ENCODE data around the gene SESN2.

Gene SESN2

DNA sequence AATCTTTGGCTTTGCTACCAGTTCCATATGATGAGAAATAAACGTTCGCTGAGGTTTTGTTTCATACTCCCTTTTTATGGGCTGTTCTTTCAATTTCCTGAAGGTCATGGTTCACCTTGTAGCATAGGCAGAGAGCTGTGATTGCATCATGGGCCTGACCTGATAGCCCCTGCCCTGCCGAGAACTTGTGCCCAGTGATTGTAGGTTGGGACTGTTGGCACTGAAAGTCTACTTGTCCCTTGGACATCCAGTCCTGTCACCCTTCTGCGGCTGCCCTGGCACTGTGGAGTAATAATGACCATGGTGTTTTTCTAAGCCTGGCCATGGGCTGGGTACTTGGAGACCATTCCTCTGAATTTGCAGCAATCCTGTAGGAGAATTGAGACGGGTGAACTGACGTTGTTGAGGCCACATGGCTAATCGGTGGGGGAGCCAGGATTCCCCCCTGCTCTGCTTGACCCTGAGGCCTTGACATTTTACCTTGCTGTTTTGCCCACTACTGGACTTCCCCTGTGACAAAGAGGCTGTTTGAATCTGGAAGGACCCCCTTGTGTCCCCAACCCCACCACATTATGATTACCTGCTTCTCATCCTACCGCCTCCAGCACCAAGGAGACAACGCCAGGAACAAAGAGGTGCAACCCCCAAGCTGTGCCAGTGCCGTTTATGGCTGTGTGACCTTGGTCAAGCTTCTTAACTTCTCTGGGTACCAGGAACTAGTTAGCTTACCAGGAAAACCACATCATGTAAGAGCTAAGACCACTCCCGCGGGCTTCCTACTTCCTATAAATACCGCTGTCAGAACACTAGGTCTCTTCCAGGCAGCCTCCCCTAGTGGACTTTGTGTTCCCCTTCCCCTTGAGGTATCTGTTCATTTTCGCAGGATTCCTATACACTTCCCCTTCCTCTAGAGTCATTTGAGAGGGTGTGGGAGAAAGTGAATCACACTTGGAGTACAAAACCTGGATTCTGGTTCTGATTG lies 23.4 kb downstream of the SESN2 start:
- DNase-seq (ENCODE audit: low read depth in 1 of 2, low spot score in 1 of 2) = no peak

DNA sequence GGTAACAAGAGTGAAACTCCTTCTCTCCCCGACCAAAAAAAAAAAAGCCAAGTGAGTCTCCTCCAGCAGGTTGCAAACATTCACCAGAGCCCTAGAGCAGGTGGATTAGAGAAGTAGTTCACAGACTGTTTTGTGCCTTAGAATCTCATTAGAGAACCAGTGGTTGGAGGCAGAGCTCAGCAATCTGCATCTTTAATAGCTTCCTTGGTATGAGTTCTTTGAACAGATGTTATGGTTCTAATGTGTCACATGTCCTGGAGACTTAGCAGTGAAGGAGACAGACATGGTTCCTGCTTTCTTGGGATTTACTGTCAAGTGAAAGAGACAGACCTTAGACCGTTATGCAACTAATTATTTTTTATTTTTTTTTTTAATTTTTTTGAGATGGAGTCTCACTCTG lies 26.8 kb downstream of the SESN2 start:
- no peak for DNase-seq (ENCODE audit: low read depth in 1 of 2, low spot score in 1 of 2)

DNA sequence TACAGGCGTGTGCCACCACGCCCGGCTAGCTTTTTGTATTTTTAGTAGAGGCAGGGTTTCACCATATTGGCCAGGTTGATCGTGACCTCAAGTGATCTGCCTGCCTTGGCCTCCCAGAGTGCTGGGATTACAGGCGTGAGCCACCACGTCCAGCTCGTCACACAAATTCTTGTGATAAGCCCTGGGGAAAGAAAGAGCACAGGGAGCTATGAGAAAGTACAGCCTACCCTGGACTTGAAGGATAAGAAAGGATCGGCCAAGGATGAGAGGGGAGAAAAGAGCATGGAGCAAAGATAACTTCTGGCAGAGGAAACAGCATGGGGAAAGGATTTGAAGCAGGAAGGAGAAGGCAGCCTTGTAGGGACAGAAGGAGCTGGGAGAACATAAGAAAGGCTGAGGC lies 29.2 kb downstream of the SESN2 start:
- DNase-seq (ENCODE audit: low read depth in 1 of 2, low spot score in 1 of 2) = no peak

DNA sequence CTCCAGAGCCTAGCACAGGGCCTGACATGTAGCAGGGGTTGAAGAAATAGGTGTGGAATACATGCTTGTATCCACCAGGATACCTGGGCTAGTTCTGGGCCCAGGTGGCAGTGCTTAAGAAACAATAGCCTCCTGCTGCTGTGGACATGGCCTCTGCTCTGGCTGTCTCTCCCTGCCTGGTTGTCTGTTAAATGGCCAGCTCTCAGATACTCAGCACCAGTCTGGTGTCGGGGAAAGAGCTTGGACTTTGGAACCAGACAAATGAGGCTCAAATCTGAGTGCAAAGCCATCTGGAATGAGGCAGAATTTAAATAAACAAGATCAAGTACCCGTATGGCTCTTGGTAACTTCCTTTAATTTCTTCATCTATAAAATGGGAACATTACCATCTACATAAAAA lies 31.5 kb downstream of the SESN2 start:
- DNase-seq (ENCODE audit: low read depth in 1 of 2, low spot score in 1 of 2) = no peak

DNA sequence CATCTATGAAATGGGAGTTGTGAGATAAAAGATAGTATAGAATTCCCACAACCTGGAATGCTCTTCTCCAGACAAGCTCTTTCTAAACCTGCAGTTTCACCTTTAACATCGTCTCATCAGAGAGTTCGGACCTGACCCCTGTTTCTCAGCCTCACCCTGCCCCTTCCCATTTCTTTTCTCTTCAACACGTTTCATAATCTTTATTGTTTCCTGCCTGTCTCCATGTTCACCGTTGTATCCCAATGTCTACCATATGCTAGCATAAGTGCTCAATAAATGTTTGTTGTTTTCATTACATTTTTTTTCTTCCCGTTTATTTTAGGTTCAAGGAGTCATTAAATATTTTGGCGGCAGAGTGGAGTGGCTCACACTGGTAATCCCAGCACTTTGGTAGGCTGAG lies 32.4 kb downstream of the SESN2 start:
- DNase-seq (ENCODE audit: low read depth in 1 of 2, low spot score in 1 of 2) = no peak

DNA sequence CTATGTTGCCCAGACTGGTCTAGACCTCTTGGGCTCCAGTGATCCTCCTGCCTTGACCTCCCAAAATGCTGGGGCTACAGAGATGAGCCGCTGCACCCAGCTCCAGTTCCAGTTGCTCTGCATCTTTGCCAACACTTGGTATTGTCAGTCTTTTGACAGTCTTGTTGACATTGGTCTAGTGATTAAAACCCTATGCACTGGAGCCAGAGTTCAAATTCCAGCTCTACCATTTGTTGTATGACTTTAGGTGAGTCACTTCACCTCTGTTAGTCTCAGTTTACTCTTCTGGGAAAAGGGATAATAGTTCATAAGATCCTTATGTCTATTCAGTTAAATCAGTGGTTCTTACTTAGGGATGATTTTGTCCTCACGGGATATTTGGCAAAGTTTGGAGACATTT lies 36.6 kb downstream of the SESN2 start:
- DNase-seq (ENCODE audit: low read depth in 1 of 2, low spot score in 1 of 2) = no peak

DNA sequence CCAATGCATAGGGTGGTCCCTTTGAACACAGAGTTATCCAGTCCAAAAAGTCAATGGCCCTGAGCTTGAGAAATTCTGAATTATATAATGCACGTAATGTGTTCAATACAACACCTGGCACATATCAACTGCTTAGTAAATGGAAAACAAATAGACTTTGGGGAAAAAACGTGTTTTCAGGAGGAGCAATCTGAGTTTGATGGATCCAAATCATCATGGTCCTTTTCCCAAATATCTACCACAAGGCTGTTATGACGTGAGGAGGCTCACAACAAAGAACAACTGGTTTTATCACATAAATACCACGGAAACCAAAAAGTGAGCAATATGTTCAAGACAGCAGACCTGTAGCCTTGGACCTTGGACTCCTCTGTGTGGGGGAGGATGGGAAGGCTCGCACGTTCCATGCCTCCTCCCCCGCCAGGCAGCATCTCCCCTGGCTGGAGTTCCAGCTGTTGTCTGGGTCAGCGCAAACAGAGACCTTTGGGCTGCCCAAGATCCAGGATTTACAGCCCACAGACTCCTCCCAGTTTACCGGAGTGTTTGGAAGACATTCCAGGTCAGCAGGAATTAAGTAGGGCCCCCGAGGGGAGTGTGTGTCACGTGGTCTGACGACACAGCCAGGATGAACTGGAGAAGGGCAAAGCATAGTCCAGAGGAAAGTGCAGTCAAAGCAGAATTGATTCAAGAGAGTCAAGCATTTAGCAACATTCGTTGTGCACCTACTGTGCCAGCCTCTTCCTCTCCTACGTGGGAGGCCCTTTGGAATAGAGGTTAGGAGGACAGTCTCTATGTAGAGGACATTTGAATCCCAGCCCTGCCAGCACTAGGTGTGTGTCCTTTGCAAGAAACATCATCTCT lies 37.3 kb downstream of the SESN2 start:
- no peak for DNase-seq (ENCODE audit: low read depth in 1 of 2, low spot score in 1 of 2)

DNA sequence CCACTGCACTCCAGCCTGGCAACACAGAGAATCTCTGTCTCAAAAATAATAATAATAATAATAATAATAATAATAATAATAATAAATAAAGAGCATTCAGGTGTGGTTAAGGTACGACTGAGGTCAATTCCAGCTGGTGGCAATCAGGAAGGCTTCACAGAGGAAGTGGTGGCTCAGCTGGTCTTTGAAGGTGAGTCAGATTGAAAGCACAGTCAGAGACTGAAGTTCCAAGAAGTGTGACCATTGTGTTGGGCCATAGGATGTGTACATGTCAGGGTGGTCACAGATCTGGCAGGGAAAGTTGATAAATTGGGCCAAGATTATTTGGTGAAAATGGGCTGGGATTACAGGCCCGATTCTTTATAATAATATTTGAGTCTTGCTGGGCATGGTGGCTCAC lies 38.5 kb downstream of the SESN2 start:
- DNase-seq (ENCODE audit: low read depth in 1 of 2, low spot score in 1 of 2) = no peak

DNA sequence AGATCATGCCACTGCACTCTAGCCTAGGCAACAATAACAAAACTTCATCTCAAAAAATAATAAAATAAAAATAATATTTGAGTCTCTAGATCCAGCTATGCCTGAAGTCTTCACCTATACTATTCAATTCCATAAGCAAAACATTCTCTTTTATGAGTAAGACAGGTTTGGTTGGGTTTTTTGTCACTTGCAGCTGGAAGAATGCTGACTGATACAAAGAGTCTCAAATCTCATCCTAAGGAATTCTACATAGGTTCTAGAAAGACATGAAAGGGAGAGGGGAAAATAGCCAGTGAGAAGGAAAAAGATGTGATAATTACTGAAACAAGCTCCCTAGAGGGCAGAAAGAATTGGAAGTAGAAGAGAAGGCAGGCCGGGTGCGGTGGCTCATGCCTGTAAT lies 39.1 kb downstream of the SESN2 start:
- DNase-seq (ENCODE audit: low read depth in 1 of 2, low spot score in 1 of 2) = no peak

DNA sequence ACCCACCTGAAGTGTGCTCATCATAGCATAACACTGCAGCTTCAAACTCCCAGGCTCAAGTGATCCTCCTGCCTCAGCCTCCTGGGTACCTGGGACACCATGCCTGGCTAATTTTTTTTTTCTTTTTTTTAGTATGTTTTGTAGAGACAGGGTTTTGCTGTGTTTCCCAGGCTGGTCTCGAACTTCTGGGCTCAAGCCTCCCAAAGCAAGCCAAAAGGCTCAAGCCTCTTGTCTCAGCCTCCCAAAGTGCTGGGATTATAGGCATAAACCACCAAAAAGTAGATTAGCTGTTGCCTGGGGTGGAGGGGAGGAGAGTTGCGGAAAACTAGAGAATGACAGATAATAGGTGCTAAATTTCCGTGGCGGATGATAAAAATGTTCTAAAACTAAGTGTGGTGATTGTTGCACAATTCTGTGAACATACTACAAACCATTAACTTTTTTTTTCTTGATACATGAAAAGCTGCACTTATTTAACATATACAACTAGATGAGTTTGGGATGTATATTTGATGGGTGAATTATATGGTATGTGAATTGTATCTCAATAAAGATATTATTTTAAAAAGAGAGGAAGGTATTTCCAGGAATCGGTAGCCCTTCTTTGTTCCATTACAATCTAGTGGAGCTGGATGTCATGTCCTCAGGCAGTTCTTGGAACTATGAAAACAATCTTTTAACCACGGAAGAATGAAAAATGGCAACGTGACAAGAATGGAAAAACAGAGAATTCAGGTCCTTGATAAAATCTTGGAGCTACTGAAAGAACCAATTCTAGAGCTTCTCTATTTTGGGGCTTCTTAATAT lies 42.3 kb downstream of the SESN2 start:
- DNase-seq (ENCODE audit: low read depth in 1 of 2, low spot score in 1 of 2) = no peak

DNA sequence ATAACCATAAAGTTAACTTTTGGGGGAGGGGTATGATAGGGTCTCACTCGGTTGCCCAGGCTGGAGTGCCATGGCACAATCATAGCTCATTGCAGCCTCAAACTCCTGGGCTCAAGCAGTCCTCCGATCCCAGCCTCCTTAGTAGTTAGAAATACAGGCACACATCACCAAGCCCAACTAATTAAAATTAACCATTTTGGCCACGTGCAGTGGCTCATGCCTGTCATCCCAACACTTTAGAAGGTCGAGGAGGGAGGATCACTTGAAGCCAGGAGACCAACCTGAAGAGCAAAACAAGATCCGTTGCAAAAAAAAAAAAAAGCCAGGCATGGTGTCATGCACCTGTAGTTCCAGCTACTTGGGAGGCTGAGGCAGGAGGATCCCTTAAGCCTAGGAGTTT lies 42.9 kb downstream of the SESN2 start:
- DNase-seq (ENCODE audit: low read depth in 1 of 2, low spot score in 1 of 2) = no peak

DNA sequence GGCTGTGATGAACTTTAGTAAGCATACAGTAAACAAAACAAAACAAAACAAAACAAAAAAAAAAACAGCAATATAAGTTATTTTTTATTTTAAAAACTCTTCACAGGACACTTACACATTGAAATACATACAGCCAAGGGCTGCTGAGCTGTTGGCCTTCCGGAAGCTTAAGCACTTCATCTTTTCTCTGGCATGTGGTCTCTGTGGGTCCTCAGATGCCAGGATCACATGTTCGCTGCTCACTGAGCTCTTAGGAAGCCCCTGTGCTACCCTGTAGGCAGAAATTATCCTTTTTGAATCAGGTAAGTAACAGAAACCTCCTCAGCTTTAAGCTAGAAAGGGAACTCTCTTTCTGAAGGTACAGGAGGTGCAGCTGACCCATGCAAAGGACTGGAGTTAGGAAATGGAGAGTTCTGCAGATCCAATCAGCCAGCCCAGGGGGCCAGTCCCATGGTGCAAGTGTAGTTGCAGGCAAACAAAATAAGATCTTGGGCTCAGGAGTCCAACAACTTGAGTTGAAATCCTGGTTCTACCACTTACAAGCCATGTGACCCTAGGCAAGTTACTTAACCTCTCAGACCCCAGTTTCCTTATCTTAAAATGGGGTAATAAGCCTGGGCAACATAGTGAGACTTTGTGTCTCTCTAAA lies 47.1 kb downstream of the SESN2 start:
- DNase-seq (ENCODE audit: low read depth in 1 of 2, low spot score in 1 of 2) = no peak

DNA sequence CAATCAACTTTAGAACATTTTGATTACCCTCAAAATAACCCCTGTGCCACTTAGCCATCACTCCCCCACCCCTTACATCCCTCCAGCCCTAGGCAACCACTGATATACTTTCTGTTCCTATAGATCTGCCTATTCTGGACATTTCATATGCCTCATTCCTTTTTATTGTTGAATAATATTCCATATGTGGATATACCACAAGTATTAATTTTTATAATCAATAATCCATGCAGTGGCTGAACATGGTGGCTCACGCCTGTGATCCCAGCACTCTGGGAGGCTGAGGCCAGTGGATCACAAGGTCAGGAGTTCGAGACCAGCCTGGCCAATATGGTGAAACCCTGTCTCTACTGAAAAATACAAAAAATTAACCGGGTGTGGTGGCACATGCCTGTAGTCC lies 49.4 kb downstream of the SESN2 start:
- DNase-seq (ENCODE audit: low read depth in 1 of 2, low spot score in 1 of 2) = no peak

DNA sequence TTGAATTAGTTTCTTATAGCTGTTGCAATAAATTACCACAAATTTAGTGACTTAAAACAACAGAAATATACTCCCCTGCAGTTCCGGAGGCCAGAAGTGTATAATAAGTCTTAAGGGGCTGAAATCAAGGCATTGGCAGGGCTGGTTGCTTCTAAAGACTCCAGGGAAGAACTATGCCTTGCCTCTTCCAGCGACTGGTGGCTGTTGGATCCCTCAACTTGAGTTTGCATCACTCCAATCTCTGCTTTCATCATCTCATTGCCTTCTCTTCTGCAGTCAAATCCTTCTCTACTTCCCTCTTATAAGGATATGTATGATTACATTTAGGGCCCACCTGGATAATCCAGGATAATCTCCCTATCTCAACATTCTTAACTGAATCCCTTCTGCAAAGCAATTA lies 50.4 kb downstream of the SESN2 start:
- no peak for DNase-seq (ENCODE audit: low read depth in 1 of 2, low spot score in 1 of 2)

DNA sequence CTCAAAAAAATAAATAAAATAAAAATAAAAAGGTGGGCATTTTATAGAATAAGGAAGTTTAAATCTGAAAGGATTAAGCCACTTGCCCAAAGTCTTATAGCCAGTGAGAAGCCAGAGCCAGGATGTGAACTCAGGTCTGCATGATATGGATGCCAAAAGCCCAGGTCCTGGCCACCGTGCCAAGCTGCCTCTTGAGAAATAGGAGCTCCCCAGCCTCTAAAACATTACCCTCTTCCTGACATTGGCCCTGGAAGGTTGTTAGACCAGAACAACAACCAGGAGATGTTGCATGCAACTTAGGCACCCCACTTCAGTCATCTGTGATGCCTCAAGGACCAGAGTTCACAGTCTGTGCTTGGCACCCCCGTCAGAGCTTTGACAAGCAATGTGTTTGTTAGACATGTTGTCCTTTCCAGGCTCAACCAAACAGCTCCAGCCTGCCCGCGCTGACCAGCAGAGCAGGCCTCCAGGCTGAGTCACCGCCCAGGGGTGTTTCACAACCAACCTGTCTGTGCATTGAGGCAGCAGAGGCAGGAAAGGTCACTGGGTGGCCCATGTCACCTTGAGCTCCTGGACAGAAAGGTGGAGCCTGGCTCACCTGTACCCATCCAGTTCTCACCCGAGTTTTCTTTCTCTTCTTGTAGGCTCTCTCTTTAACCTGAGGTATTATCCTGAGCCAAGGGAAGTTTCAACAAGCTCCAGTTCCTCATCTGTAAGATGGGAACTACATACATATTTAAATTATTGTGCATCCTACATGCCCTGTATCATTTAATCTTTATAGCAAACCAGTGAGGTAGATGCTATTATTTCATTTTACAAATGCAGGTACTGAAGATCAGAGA lies 54.6 kb downstream of the SESN2 start:
- DNase-seq (ENCODE audit: low read depth in 1 of 2, low spot score in 1 of 2) = no peak

DNA sequence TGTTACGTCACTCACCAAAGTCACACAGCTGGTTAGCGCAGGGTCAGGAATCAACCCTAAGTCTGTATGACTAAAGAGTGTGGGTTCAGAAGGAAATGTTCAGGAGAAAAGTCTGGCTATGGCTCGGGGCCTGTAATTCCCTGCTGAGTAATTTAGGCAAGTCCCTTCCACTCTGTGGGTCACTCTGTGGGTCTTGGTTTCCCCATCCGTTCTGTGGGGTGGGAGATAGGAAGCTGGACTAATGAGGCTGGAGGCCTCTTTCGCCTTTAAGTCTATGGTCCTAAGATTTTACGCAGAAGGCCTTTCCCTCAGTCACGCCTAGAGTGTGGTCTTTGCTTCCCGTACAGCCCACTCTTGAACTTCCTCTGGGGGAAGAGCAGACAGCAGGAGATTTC lies 55.2 kb downstream of the SESN2 start:
- DNase-seq (ENCODE audit: low read depth in 1 of 2, low spot score in 1 of 2) = no peak

DNA sequence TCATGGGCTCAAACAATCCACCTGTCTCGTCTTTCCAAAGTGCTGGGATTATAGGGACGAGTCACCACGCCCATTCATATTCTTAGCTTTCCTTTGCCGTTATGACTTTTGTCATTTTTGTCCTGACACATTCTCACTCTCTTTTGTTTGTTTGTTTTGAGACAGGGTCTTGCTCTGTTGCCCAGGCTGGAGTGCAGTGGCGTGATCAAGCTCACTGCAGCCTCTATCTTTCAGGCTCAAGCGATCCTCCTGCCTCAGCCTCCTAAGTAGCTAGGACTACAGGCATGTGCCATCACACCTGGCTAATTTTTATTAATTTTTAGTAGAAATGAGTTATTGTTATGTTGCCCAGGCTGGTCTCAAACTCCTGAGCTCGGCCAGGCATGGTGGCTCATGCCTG lies 57.7 kb downstream of the SESN2 start:
- no peak for DNase-seq (ENCODE audit: low read depth in 1 of 2, low spot score in 1 of 2)

DNA sequence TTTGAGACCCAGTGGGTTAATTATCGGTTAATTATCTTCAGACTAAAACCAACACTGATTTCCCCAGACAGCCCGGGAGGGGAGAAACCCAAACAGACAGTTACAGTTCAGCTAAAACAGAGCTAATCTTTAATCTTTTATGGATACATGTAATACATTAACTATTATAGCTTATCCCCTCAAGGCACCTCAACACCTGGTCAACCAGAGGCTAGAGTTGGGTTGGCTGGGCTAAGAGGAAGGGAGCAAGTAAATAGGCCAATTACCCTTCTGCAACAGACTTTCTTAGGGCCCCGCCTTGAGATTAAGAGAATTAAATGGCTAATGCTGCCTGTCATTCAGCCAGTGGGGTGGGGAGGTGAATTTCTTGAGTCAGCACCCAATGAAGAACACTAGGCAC lies 62.9 kb downstream of the SESN2 start:
- DNase-seq (ENCODE audit: low read depth in 1 of 2, low spot score in 1 of 2) = no peak

DNA sequence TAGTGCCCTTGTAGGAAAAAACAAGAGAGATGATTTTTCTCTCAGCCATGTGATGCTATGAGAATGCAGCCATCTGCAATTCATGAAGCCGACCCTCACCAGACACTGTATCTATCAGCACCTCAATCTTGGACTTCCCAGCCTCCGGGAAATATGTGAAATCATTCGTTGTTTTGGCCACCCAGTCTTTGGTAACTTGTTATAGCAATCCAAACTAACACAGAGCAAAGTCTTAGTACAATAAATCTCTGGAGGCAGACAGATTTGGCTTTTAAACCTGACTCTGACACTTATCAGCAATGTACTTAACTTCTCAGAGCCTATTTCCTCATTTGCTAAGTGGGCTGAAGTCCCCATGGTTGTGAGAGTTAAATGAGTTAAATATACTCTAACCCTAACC lies 64.4 kb downstream of the SESN2 start:
- no peak for DNase-seq (ENCODE audit: low read depth in 1 of 2, low spot score in 1 of 2)

DNA sequence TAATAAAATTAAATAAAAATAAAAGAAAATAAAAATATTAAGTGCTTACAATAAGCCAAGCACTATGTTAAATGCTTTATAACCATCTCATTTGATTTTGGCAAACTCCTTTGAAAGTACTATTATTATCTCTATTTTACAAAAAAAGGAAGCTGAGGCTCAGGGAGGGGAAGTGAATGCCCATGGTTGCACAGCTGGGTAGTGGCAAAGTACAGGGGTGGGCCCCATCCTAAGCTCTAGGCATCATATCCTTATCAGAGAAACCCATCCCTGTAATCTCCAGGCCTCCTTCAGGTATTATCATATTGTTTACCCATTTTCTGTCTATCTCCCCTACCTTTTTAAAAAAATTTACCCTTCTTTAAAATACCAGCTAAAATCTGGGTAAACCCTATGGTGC lies 67.2 kb downstream of the SESN2 start:
- DNase-seq (ENCODE audit: low read depth in 1 of 2, low spot score in 1 of 2) = no peak
